Right atrium auricular region (tissue), 2 donors: ENCODE data around the gene PPP6R3. TPM values are rescaled to one million over a fixed set of nuclear protein-coding genes. Genes with fewer than 3 reads are reported as not detected.
A peak's percentile ranks its signal among the peaks of the same experiment; 100 is the strongest.
"Not testable (repeated sequence)": the region's sequence is repeated elsewhere in the genome, so short reads cannot be mapped to it uniquely, and the experiment has no call there.

Source experiments
- DNase-seq: peaks from one replicate; pipeline ENCODE4 v3.0.0-alpha.2; 2019; ENCODE audit warnings: low spot score
- H3K27ac ChIP-seq, 2 donors: fragments of 200-600 bp; sonication (generic); 1 replicate in 1 of 2; 2 replicates in 1 of 2; pipeline ENCODE4 v1.5.1; 2016 to 2019
- H3K27me3 ChIP-seq, 2 donors: fragments of 200-600 bp; sonication (generic); one replicate each; pipeline versions ENCODE4 v1.5.1 to v1.6.0; 2017 to 2019
- H3K36me3 ChIP-seq: fragments of 200-600 bp; sonication (generic); one replicate; pipeline ENCODE4 v1.5.1; 2016
- H3K4me1 ChIP-seq, 2 donors: fragments of 200-600 bp; sonication (generic); one replicate each; pipeline versions ENCODE4 v1.5.1 to v1.6.0; 2017 to 2019
- H3K4me3 ChIP-seq, 2 donors: fragments of 200-600 bp; sonication (generic); 1 replicate in 1 of 2; 2 replicates in 1 of 2; pipeline ENCODE4 v1.5.1; 2017 to 2019; ENCODE audit warnings: mild to moderate bottlenecking in 1 of 2, moderate library complexity in 1 of 2
- H3K9me3 ChIP-seq, 2 donors: fragments of 200-600 bp; sonication (generic); one replicate each; pipeline ENCODE4 v1.5.1; 2019
- CTCF ChIP-seq, 2 donors: fragments of 200-600 bp; sonication (generic); IDR thresholded peaks; one replicate each; pipeline ENCODE4 v1.5.1; 2019; ENCODE audit warnings: antibody characterized with exemption in 2 of 2
- total RNA-seq, 2 donors: library from RNA; depleted of rRNA; stranded (reverse); fragments of >200 nt; gene quantifications; one replicate each; pipeline ENCODE4 v1.1.0, GENCODE V29; 2016

Gene PPP6R3
- total RNA-seq, 2 donors from 2014 or later = 81.1 to 95.2 TPM

- Histone ChIP-seq H3K27me3 (no peaks in the 10 kb centered on the region), H3K36me3 (no peaks in the 10 kb centered on the region), H3K27ac (no peak overlapping the region), H3K4me1 (peaks cover 0 to 6% of the 10 kb centered on the region in 2 donors), H3K9me3 (no peaks in the 10 kb centered on the region), H3K4me3 (no peak overlapping the region)
- TF ChIP-seq CTCF (IDR thresholded peaks at IDR 0.05) = no peak
- DNase-seq = no peak
Measured at GRCh38 chr11:68455485-68455884, 5.1 kb upstream of the PPP6R3 start.

DNA sequence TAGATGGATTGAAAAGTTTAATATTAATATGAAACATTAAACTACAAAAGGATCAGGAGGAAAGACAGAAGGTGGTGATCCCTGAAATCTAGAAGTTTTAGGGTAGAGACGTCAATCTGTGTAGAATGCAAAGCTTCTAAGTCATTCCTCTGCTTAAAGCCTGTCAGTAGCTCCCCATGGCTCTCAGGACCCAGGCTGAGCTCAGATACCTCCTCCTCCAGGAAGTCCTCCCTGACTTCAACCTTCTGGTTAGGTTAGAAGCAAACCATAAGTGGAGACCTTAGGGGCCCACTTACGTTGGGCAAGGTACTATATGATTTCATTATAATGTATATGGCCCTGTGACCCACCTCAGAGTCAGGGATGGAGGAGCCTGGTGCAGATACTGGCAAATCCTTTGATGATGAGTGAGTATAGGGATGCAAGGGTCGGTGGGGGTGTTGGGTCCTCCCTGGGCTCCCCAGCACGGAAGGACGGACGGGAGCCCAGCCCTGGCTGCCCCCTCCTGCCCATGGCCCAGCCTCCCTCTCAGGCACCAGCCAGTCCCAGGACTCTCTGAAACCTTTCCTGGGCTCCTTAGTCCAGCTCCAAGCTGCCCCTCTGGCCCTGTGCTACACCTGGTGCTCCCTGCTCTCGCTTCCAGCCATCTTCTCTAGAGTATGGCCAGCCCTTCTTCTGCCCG is 3.2 kb upstream of the PPP6R3 start:
- Histone ChIP-seq H3K27me3 (no peaks in the 10 kb centered on the region), H3K4me3 (no peak overlapping the region), H3K9me3 (no peaks in the 10 kb centered on the region), H3K27ac (no peak overlapping the region), H3K36me3 (no peaks in the 10 kb centered on the region), H3K4me1 (peaks cover 0 to 15% of the 10 kb centered on the region in 2 donors)
- TF ChIP-seq CTCF (IDR thresholded peaks at IDR 0.05) = no peak
- DNase-seq = no peak

- Histone ChIP-seq H3K9me3 (no peaks in the 10 kb centered on the region), H3K4me3 (no peak overlapping the region), H3K27ac (no peak overlapping the region), H3K27me3 (no peaks in the 10 kb centered on the region), H3K36me3 (no peaks in the 10 kb centered on the region), H3K4me1 (peaks cover 0 to 20% of the 10 kb centered on the region in 2 donors)
- no peak for DNase-seq
- no peak for TF ChIP-seq CTCF (IDR thresholded peaks at IDR 0.05)
Measured at GRCh38 chr11:68457898-68458249, 2.7 kb upstream of the PPP6R3 start.

DNA sequence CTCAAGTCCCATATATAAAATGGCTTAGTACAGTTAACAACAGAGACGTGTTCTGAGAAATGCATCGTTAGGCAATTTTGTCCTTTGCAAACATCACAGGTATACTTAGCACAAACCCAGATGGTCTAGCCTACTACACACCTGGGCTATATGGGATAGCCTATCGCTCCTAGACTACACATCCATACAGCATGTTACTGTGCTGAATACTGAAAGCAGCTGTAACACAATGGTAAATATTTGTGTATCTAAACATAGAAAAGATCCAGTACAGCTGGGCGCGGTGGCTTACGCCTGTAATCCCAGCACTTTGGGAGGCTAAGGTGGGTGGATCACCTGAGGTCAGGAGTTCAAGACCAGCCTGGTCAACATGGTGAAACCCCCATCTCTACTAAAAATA is 2.2 kb upstream of the PPP6R3 start:
- not testable (repeated sequence) for H3K27ac ChIP-seq, DNase-seq, H3K9me3 ChIP-seq, H3K27me3 ChIP-seq, H3K4me3 ChIP-seq, H3K36me3 ChIP-seq
- H3K4me1 ChIP-seq = peaks cover 0 to 24% of the 10 kb centered on the region in 2 donors

DNA sequence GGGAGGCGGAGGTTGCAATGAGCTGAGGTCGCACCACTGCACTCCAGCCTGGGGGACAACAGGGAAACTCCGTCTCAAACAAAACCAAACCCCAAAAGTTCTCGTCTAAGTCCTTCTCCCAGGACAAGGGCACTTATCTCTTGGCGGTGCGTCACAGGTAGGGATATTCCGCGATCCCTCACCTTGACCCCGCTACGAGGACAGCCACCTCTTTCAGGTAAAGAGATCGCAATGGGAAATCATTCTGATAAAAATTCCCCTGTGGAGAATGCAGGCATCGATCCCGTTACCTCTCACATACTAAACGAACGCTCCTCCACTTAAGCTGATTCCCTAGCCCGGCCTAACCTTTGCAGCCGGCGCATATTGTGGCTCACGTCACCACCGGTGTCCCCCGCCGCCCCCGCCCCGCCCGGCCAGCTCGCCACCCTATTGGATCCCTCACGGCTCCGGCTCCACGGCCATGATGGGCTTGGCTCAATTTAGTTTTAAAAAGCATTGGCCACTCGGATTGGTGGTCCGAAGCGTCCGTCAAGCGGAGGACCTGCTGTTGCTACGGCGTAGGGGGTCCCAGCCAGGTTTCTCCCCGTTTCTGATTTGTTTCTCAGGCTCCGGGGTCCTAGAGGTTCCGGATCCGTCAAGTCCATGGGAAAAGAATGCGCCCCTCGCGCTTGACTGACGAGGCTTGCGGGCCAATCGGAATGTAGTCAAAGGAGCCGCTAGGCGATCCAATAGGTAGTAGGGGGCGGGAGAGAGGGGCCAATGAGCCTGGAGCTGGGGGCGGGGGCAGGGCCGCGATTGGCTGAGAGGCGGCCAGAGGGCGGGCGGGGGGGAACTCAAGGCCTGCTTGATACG is 439 bp upstream of the PPP6R3 start:
- no peaks in the 10 kb centered on the region for H3K27me3 ChIP-seq
- peak; percentile 99 for DNase-seq
- no peak for TF ChIP-seq CTCF (IDR thresholded peaks at IDR 0.05)
- no peaks in the 10 kb centered on the region for H3K9me3 ChIP-seq
- H3K36me3 ChIP-seq = no peaks in the 10 kb centered on the region
- peak overlapping the region; percentile 98 to 99 for H3K27ac ChIP-seq
- peak overlapping the region; percentile 82 to 97 for H3K4me3 ChIP-seq
- H3K4me1 ChIP-seq = peaks cover 0 to 42% of the 10 kb centered on the region in 2 donors

DNA sequence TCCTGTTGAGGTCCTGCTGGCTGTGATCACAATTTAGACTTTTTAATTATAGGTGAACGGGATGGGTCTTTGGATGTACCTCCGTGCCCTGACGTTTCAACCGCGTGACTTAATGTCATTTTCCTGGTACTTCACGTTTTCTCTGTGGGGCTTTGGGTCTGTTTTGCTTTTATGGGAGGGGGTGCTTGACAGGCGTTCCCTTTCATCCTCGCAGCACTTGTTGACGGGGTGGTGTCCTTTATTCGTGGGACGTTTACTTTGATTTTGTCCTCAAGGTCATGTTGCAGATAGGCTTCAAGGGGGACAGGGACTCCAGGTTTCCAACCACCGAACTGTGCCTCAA is 994 bp downstream of the PPP6R3 start:
- no peaks in the 10 kb centered on the region for H3K36me3 ChIP-seq
- H3K27ac ChIP-seq = peak overlapping the region; percentile 98 to 99
- no peak for DNase-seq
- H3K9me3 ChIP-seq = no peaks in the 10 kb centered on the region
- no peaks in the 10 kb centered on the region for H3K27me3 ChIP-seq
- TF ChIP-seq CTCF (IDR thresholded peaks at IDR 0.05) = no peak
- H3K4me1 ChIP-seq = peaks cover 0 to 53% of the 10 kb centered on the region in 2 donors
- H3K4me3 ChIP-seq = peak overlapping the region; percentile 82 to 97
